ENCODE results near the gene KCNAB1.
A peak's percentile ranks its signal among the peaks of the same experiment; 100 is the strongest.
"Not testable (repeated sequence)": the region's sequence is repeated elsewhere in the genome, so short reads cannot be mapped to it uniquely, and the experiment has no call there.

KCNAB1 gene

DNA sequence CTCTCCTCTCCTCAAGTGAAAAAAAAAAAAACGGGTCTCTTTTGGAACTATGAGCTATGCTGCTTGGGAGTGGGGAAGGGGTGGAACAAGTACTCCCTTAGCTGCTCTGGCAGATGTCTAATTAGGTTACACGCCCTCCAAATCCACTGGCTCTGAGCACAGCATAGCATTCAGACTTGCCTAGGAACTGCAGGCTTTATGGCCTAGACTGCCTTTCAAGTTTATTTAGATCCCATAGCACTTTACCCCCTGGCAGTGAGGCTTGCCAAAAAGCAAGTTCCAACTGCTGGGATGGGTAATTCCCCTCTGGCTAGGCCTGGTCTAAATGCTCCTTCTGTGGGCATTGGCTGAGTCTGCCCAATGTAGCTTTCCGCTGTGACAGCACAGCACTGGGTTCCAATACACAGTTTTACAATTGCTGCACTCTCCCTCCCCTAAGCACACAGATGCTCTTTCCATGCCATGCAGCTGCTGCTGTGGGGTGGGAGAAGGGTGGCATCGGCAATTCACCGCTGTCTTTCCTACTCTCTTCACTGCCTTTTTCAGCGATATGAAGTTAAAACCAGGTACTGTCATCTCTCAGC is 152.8 kb downstream of the KCNAB1 start:
- DNase-seq (ENCODE audit: low spot score), result no peak

DNA sequence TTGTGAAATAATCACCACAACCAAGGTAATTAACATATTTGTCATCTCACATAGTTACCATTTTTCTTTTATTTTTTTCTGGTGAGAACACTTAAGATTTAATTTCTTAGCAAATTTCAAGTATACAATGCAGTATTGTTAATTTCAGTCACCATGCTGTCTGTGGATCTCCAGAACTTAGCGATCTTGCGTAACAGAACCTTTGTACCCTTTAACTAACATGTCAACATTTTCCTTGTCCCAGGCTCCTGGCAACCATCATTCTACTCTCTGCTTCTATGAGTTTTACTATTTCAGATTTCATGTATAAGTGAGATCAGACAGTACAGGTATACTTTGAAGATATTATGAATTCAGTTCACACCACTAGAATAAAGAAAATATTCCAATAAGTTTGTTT is 154.4 kb downstream of the KCNAB1 start:
- no peak for DNase-seq (ENCODE audit: low spot score)

DNA sequence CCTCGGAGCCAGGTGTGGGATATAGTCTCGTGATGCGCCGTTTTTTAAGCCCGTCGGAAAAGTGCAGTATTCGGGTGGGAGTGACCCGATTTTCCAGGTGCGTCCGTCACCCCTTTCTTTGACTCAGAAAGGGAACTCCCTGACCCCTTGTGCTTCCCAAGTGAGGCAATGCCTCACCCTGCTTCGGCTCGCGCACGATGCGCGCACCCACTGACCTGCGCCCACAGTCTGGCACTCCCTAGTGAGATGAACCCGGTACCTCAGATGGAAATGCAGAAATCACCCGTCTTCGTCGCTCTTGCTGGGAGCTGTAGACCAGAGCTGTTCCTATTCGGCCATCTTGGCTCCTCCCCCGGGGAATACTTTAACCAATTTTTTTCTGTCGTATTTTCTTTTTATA is 164.3 kb downstream of the KCNAB1 start:
- DNase-seq (ENCODE audit: low spot score), result not testable (repeated sequence)

DNA sequence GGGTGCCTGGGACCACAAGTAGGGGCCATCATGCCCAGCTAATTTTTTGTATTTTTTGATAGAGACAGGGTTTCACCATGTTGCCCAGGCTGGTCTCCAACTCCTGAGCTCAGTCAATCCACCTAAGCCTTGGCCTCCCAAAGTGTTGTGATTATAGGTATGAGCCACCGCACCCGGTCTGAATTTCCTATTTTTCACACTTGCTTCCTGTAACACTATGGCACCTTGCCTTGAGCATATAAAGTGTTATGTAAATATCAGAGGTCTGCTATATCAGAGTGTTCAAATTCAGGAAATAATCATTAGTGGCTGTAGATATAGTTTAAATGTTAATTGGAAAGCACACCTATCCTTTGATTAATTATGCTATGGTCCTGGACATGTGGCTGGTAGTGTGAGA is 165.2 kb downstream of the KCNAB1 start:
- no peak for DNase-seq (ENCODE audit: low spot score)

DNA sequence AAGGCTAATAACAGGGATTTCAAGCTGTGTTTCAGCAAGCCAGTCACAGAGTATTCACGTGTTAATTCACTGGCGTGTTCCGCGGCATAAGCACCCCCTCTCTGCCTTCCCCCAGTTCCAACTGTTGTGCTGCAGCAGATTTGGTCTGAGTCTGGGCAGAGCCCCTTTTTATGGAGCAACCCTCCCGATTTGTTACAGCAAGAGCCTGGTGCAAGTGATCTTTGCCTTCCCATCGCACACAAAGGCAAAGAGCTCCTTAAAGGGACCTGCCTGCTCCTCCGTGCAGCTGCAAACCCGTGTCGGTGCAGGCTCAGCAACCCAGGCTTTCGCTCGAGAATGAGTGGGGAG is 170.5 kb downstream of the KCNAB1 start:
- no peak for DNase-seq (ENCODE audit: low spot score)

DNA sequence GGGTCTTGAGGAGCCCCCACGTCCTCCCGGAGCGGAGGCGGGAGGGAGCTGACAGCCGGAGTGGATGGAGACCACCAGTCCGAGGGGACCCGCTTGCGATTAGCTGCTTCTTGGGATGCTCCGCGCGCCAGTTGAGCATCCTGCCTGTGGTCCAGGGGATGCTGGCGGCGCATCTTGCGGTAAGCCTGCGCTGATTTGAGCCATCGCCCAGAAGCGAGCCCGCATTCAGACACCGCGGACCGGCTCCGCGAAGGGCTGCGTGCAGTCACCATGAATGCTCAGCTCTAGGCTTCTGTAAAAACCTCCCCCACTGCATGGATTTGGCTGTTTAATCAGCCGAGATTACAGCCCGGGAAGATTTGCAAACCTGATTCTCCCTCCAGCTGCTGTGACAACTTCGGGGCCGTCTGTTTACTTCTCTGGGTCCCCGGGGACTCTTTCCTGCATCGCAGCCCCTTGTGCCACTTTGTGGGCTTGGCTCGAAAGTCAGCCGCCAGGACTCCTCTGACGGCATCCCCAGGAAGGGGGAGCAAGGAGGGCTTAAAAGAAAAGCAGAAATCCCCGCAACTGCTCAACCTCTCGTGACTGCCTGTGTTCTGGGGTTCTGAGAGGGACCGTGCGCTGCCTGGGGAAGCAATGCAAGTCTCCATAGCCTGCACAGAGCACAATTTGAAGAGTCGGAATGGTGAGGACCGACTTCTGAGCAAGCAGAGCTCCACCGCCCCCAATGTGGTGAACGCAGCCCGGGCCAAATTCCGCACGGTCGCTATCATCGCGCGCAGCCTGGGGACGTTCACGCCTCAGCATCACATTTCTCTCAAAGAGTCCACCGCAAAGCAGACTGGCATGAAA is 171.1 kb downstream of the KCNAB1 start:
- peak; percentile 26 for DNase-seq (ENCODE audit: low spot score)

DNA sequence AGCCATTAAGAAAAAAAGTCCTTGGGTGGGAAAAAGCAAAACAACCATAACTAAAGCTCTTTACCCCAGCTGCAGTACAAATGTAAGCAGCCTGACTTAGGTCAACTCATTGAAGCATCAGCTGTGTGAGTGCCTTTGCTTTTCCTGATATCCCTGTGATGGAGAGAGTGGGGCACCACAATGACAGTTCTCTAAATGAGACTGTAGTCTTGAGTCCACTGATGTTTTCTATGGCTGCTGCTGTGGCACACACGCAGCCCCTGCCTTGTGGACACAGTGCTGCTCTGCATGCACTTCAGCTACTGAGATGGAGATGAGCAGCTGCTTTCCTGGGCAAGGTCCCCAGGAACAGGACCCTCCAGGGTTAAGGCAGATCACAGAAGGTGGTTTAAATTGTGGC is 173.2 kb downstream of the KCNAB1 start:
- no peak for DNase-seq (ENCODE audit: low spot score)

DNA sequence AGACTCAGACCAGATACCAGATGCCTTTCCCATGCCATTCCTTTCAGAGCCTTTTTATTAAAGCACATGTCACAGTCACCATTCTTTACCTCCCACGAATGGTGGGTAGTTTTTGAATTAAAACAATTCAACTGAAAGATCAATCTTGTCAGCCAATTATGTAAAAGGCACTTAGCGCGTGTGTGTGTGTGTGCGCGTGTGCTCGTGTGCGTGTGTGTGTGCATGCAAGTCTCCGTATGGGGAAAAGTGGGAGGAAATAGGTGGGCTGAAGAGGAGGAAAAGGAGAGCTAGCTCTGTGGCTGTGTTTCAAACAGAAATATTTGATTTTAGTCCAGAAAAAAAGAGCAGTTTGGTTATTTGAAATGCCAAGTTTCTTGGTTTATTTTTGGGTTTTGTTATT is 177.2 kb downstream of the KCNAB1 start:
- no peak for DNase-seq (ENCODE audit: low spot score)

DNA sequence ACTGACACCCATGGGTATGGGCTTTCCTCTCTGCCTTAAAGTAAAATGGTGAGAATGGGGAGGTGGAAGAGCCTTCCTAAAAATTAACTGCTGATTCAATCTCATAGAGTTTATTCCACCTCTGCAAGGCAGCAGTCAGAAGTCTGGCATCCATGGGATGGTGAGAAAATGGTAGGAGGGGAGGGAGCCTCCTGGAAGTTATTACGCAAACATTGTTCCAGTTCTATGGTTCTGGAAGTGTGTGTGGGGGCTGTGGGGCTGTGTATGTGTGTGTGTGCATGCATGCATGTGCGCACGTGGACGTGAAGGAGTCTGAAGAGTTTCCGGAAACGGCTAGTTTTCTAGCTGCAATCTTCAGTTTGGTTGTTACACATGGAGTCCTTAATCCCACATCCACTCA is 177.6 kb downstream of the KCNAB1 start:
- DNase-seq (ENCODE audit: low spot score), result no peak

DNA sequence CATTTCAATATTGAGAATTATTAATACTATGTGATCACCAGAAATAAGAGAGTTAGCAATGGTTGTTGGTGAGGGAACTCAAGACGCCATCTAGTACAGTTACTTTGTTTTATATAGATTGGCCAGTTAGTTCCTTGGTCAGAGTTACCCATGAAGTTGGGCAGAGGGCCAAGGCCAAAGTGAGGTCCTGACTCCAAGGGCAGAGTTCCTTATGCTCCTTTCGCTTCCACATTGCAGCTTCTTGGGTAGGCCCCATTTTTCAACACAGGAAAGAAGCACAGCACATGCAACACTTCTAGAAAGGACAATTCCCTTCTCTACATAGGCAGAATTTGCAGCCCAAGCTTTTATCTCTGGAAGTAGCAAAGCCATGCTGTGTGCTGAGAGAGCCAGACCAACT is 178.6 kb downstream of the KCNAB1 start:
- no peak for DNase-seq (ENCODE audit: low spot score)

DNA sequence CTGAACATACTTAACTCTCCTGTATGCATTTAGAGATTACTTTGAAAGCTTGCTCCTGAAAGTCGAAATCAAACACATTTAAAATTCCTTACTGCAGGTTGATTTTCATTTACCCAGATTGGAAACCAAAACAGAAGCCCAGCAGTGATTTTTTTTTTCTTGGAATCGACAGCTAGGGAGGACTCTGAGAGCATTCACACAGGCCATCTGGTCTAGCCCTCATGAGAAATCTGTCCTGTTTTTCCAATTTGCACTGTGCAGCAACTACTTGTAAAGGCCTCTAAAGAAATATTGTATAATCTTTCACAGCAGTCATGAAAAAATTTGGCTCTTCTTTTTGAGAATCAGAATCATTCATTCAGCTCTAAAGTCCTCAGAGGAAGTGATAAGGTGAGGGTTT is 179.2 kb downstream of the KCNAB1 start:
- no peak for DNase-seq (ENCODE audit: low spot score)

DNA sequence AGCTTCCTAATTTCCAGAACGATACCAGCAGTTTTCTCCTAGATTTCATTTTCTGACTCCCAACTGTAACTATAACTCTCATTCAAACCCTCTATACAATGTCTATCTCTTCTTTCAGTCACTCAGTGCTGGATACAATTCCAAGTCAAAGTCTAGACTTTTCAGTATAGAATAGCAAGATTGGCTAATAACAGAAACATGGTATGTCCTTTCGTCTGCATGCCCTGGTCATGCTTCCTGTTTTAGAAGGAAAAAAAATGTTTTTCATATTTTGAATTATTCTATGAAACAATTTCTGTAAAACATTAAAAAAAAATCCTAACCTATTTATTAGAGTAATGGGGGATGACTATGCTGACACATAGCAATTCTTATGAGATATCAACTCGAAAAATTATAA is 180.0 kb downstream of the KCNAB1 start:
- DNase-seq (ENCODE audit: low spot score), result no peak

DNA sequence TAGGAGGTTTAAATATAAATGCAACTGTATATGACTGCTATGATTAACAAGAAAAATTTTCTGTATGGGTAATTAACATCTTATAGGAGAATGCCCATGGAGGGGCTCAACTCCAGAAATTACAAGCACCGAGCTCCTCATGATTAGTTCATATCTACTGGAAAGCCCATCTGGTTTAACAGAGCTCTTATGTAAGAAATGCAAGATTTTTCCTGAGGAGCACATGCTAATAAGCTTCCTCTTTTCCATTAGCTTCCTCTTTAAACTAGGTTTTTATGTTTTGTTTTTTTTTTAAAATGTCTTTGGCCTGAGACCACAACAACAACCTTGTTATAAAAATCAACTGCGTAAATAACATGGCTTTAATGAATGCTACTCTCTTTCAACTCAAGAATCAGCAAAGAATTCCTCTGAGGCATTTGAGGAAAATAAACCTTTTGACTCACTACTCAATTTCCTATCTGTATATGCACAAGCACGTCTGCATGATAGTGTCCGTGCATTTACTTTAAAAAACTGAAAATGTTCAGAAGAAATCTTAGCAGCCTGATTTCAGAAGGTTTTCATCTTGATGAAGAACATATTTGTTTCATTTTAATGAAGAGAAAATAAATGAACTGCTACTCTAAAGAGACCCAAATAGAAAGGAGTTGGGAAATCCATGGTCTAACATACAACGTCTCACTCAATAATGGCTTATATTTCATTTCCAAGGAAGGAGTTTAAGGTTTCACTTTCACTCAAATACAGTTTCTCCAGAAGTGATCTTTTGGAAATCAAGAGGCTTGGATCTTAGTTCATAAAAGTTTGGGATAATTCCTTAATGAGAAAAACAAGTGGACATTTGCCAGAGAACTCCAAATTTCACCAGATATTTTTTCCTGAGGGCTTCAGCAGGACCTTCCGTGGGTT is 180.8 kb downstream of the KCNAB1 start:
- DNase-seq (ENCODE audit: low spot score), result no peak

DNA sequence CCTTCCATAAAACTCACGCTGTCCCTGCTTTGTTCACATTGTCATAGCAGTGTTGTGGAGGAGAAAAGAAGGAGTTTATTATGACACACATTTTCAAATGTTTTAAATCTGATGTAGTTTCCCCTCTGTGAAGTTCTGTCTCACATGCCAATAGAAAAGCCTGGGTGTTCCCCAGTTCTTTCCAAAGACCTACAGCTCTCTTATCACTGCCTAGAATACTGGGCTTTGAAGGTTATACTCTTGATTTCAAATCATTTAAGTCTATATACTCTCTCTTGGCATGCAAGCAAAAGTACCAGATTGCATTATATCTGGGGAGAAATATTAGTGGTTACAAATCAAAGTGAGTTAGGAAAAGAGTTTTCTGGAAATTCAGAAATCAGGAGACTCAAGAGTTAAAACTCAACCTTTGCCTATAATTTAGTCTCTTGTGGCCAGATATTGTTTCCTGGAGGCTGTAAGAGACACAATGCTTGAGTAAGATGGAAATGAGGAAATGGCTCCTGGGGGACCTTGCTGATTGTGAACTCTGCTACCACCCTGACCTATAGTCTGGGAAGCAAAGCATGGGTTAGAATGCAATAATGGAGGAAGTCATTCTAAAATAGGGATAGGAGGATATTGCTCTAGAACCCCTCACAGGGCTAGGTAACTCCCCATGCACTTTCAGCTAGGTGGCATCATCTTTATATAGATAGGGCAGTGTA is 182.8 kb downstream of the KCNAB1 start:
- no peak for DNase-seq (ENCODE audit: low spot score)

DNA sequence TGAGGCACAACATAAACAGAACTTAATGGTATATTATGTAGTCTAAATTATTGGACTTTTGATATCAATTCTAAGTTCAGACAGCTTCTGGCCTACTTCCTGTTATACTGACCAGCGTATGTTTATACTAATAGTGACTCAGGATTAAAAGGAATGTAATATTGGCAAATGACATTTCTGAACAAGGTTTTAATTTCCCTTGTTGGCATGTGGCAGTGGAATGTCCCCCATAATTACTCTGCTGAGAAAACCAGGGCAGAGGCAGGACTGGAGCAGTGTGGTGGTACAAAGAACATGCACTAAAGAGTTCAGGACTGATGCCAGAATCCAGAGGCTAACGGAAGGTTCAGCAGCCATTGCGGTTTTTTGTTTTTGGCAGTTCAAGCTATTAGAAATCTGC is 184.0 kb downstream of the KCNAB1 start:
- peak; percentile 39 for DNase-seq (ENCODE audit: low spot score)

DNA sequence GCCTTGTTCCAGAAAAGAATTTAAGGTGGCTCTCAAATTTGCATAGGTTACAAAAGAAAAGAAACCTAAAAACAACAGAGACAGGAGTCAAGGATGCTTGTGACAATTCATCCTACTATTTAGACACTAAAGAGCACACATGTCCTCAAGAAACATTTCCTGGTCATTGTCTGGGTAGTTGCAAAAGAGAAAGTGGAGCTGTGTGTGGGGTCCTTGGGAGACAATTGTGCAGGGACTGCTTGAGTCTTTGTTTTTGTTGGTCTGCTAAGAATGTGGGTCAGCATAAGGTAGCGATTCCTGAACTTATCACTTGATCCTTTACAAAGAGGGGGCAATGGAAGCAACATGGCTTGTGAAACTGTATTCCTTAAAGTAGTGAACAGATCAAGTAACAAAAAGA is 185.3 kb downstream of the KCNAB1 start:
- DNase-seq (ENCODE audit: low spot score), result no peak

DNA sequence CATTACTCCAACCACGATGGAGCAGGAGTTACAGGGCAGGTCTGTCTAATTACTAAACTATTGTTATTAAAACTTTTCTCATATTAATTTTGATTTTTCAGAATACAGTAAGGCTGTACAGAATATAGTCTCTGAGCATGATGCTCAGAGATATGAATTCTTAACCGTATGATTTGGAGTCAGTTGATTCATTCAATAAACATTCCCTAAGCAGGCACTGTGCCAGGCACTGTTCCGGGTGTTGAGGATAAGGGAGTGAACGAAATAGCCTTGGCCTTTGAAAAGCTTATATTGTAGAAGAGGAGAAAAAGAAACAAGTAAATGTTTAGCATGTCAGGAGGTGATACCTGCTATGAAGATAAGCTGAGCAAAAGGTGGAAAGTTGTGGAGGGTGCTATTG is 187.3 kb downstream of the KCNAB1 start:
- peak; percentile 59 for DNase-seq (ENCODE audit: low spot score)

DNA sequence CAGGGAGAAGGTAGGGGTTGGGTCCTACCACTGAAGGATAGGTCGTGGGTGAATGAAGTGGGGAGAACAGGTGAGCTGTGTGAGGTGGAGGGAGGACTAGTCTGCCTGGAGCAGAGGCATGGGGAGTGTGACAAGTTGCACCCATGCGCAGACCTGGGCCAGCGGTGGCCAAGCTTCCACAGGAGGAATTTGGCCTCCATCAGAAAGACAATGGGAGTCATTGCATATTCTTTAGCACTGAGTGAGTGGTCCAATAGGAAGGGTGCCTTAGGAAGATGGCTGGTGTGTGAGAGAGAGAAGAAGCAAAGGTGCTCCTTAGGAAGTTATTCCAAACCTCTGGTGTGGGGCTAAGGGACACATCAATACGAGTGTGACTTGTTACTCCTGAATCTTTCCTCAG is 191.1 kb downstream of the KCNAB1 start:
- DNase-seq (ENCODE audit: low spot score), result no peak

DNA sequence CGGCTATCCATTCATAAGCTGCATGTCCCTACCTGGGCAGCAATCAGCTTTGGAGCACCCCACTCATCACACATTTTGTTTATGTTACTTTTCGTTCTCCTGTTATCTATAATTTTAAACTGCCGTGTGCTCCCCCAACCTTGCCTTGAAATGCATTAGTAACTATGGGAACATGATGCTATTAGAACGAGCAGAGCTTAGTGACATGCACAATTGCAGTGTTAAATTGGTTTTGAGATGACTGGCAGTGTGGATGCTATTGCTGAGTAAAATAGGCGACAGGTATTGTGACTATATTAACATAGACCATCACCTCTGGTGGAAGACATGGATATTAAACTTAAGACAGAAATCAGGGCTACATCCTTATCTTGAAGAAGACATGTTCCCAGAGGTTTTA is 191.6 kb downstream of the KCNAB1 start:
- no peak for DNase-seq (ENCODE audit: low spot score)

DNA sequence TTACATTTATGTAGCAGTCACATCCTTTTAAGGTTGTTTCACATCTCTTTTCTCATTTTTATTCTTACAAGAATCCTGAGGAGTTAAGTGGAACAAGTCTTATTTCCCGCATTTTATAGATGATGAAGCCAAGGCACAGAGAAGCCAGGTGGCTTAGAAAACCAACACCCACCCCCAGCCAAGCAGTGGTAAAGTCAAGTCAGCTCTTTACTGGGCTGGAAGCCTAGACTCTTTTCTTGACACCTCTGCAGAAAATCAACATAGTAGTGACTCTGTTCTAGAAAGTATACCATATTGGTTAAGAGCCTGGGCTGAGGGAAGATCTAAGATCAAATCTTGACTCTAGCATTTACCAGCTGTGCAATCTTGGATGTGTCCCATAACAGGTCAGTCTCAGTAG is 195.7 kb downstream of the KCNAB1 start:
- DNase-seq (ENCODE audit: low spot score), result no peak

DNA sequence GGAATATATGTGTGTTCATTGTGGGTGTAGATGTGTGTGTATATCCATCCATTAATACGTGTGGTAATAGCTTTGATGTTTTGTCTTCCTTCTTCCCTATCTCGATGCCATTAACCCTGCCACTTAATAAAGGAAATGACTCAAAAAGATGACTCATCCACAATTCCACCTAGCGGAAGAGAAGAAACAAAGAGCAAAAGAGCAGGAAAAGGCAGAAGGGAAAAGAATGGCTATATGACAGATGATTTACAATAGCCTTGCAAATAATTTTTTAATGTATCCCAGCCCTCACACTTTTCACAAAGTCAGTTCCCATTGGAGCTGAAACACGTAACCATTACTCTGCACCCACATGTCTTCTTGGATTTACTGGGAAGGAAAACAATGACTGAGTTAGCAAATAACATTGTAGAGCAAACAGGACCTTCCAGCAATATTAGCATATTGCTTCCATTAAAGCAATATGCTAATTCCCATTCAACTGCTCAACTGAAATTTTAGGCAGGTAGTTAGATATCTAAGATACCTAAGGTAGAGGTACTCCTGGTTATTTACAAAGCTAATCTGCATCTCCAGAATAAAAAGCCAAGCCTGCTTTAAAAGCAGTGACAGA is 197.2 kb downstream of the KCNAB1 start:
- no peak for DNase-seq (ENCODE audit: low spot score)

DNA sequence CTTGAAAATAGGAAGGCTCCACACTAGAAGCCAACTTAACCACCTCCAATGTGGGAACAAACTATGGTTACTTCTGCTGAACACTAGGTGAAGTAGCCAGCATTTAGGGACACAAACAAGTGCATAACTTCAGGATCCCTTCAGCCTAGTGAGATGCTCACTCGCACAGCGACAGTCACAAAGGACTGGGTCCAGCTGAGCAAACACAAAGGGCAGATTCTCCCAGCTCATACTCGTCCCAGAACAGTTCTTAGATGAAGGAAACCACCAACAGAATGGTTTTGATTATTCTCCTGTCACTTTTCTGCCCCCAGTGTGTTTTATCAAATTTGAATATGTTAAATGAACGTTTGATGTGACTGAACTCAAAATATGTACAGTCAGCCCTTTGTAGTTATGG is 201.6 kb downstream of the KCNAB1 start:
- no peak for DNase-seq (ENCODE audit: low spot score)

Measured in AG20443 (cell line).